Panc1 (cell line): ENCODE data around the gene CORO2B.

Experiments used
- POLR2AphosphoS5 ChIP-seq: IDR thresholded peaks from 2 replicates; pipeline ENCODE4 v1.6.1; 2012; ENCODE audit warnings: mild to moderate bottlenecking, low read depth, low read length, moderate library complexity
- SIN3A ChIP-seq: IDR thresholded peaks from 2 replicates; pipeline ENCODE4 v1.6.1; 2012; ENCODE audit warnings: low read depth, mild to moderate bottlenecking, low read length, moderate library complexity, borderline replicate concordance; ENCODE audit not compliant: insufficient read depth
- TF ChIP-seq, protein P1 (sequence below): fragments of 450-650 bp; IDR thresholded peaks from 2 replicates; pipeline ENCODE4 v1.5.1; 2017; ENCODE audit warnings: mild to moderate bottlenecking
- TF ChIP-seq, protein P2 (sequence below), 2 experiments: IDR thresholded peaks; 2 replicates each; pipeline ENCODE4 v1.6.1; 2011 to 2012; ENCODE audit warnings: low read depth in 2 of 2, control low read depth in 1 of 2, low read length in 1 of 2, mild to moderate bottlenecking in 1 of 2, moderate library complexity in 1 of 2; ENCODE audit not compliant: insufficient read depth in 1 of 2

DNA sequence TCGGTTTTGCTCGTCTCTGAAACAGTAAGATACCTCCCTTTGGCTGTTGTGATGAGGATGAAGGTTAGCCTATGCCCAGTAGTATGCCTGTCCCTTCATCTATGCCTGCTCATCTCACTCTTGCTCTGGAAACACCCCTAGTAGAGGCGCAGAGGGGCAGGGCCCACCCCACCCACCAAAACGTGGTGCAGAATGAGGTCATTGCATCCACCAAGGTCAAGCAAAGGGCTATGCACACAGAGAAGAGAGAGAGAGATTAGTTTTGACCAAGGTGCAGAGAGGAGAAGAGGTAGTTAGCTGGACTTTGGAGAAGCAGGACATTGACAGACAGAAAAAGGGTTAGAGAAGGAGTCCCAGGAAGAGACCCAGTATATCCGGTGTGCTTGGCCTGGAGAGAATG lies 119.9 kb downstream of the CORO2B start:
- TF ChIP-seq, protein P1, sequence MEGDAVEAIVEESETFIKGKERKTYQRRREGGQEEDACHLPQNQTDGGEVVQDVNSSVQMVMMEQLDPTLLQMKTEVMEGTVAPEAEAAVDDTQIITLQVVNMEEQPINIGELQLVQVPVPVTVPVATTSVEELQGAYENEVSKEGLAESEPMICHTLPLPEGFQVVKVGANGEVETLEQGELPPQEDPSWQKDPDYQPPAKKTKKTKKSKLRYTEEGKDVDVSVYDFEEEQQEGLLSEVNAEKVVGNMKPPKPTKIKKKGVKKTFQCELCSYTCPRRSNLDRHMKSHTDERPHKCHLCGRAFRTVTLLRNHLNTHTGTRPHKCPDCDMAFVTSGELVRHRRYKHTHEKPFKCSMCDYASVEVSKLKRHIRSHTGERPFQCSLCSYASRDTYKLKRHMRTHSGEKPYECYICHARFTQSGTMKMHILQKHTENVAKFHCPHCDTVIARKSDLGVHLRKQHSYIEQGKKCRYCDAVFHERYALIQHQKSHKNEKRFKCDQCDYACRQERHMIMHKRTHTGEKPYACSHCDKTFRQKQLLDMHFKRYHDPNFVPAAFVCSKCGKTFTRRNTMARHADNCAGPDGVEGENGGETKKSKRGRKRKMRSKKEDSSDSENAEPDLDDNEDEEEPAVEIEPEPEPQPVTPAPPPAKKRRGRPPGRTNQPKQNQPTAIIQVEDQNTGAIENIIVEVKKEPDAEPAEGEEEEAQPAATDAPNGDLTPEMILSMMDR, result no peak
- TF ChIP-seq SIN3A, result no peak
- TF ChIP-seq, protein P2, sequence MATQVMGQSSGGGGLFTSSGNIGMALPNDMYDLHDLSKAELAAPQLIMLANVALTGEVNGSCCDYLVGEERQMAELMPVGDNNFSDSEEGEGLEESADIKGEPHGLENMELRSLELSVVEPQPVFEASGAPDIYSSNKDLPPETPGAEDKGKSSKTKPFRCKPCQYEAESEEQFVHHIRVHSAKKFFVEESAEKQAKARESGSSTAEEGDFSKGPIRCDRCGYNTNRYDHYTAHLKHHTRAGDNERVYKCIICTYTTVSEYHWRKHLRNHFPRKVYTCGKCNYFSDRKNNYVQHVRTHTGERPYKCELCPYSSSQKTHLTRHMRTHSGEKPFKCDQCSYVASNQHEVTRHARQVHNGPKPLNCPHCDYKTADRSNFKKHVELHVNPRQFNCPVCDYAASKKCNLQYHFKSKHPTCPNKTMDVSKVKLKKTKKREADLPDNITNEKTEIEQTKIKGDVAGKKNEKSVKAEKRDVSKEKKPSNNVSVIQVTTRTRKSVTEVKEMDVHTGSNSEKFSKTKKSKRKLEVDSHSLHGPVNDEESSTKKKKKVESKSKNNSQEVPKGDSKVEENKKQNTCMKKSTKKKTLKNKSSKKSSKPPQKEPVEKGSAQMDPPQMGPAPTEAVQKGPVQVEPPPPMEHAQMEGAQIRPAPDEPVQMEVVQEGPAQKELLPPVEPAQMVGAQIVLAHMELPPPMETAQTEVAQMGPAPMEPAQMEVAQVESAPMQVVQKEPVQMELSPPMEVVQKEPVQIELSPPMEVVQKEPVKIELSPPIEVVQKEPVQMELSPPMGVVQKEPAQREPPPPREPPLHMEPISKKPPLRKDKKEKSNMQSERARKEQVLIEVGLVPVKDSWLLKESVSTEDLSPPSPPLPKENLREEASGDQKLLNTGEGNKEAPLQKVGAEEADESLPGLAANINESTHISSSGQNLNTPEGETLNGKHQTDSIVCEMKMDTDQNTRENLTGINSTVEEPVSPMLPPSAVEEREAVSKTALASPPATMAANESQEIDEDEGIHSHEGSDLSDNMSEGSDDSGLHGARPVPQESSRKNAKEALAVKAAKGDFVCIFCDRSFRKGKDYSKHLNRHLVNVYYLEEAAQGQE (IDR thresholded peaks at IDR 0.05; ENCODE audit: insufficient read depth in 1 of 2, low read depth in 2 of 2, low read length in 1 of 2), result no peak
- TF ChIP-seq POLR2AphosphoS5, result no peak
